K562 (cell line): Measurements from ENCODE around the gene HMCES. TPM values are rescaled to one million over a fixed set of nuclear protein-coding genes. Genes with fewer than 3 reads are reported as not detected.
A peak's percentile ranks its signal among the peaks of the same experiment; 100 is the strongest.

ENCODE experiments used
- CBFA2T3 ChIP-seq: fragments of 450-650 bp; IDR thresholded peaks from 2 replicates; pipeline ENCODE4 v1.6.1; 2017
- CREB1 ChIP-seq, 2 experiments: sonication (generic) in 1 of 2; formaldehyde crosslinking in 1 of 2; IDR thresholded peaks; 2 replicates each; pipeline versions ENCODE4 v1.6.1 to v1.8.0; 2012 to 2022; ENCODE audit warnings: inconsistent platforms in 1 of 2, mild to moderate bottlenecking in 1 of 2, missing genetic modification reagents in 1 of 2, moderate library complexity in 1 of 2
- FOXM1 ChIP-seq, 2 experiments: fragments of 450-650 bp in 1 of 2; sonication (generic) in 1 of 2; formaldehyde crosslinking in 1 of 2; IDR thresholded peaks; 2 replicates each; pipeline versions ENCODE4 v1.6.1 to v1.9.0; 2017 to 2022; ENCODE audit warnings: low read depth in 2 of 2, mild to moderate bottlenecking in 2 of 2, missing genetic modification reagents in 1 of 2, moderate library complexity in 1 of 2
- HCFC1 ChIP-seq: IDR thresholded peaks from 2 replicates; pipeline ENCODE4 v1.6.1; 2012; ENCODE audit warnings: low read depth, low read length, improper control_type of control experiment
- HNRNPH1 ChIP-seq: fragments of 200-400 bp; formaldehyde crosslinking; optimal IDR thresholded peaks from 2 replicates; pipeline ENCODE3; 2017; ENCODE audit warnings: low read depth, mild to moderate bottlenecking, low read length, moderate library complexity
- KLF16 ChIP-seq: IDR thresholded peaks from 2 replicates; pipeline ENCODE4 v1.6.1; 2016; ENCODE audit warnings: antibody characterized with exemption
- MYBL2 ChIP-seq, 2 experiments: fragments of 450-650 bp in 1 of 2; sonication (generic) in 1 of 2; formaldehyde crosslinking in 1 of 2; IDR thresholded peaks; 2 replicates each; pipeline versions ENCODE4 v1.6.1 to v1.8.1; 2017 to 2022; ENCODE audit warnings: borderline replicate concordance in 1 of 2, inconsistent platforms in 1 of 2, low read depth in 1 of 2, mild to moderate bottlenecking in 1 of 2, missing genetic modification reagents in 1 of 2, moderate library complexity in 1 of 2
- POLR2A ChIP-seq: fragments of 450-650 bp; conservative IDR thresholded peaks from 2 replicates; pipeline ENCODE4 v1.6.1; 2016
- PTBP1 ChIP-seq: fragments of 200-400 bp; formaldehyde crosslinking; IDR thresholded peaks from 2 replicates; pipeline ENCODE4 v1.6.1; 2017; ENCODE audit warnings: low read depth, low read length
- RREB1 ChIP-seq: fragments of 250-450 bp; sonication (Bioruptor Pico); IDR thresholded peaks from 2 replicates; pipeline ENCODE4 v1.4.0; 2020
- SMAD4 ChIP-seq: fragments of 250-450 bp; sonication (Bioruptor Pico); conservative IDR thresholded peaks from 2 replicates; pipeline ENCODE4 v1.8.0; 2021; ENCODE audit warnings: inconsistent platforms, mild to moderate bottlenecking, moderate library complexity
- SP2 ChIP-seq: IDR thresholded peaks from 2 replicates; pipeline ENCODE4 v1.6.1; 2011; ENCODE audit warnings: mild to moderate bottlenecking, low read depth, low read length, moderate library complexity; ENCODE audit not compliant: poor library complexity, severe bottlenecking; ENCODE audit errors: extremely low read depth
- WHSC1 ChIP-seq: IDR thresholded peaks from one replicate; pipeline ENCODE4 v1.6.1; 2012; ENCODE audit warnings: low read length, control low read depth, inconsistent platforms
- ZBED1 ChIP-seq: IDR thresholded peaks from 2 replicates; pipeline ENCODE4 v1.6.1; 2014
- ZNF239 ChIP-seq: fragments of 250-450 bp; sonication (Bioruptor Pico); IDR thresholded peaks from 2 replicates; pipeline ENCODE4 v1.4.0; 2020; ENCODE audit warnings: mild to moderate bottlenecking
- ZNF445 ChIP-seq: fragments of 250-450 bp; sonication (Bioruptor Pico); IDR thresholded peaks from 2 replicates; pipeline ENCODE4 v1.4.0; 2020; ENCODE audit warnings: low read depth, mild to moderate bottlenecking, moderate library complexity
- polyA plus RNA-seq, 8 experiments: library from polyadenylated mRNA; depleted of rRNA in 4 of 8; stranded (reverse) in 5 of 8; unstranded in 3 of 8; fragments of >200 nt; fragmentation: Nextera tagmentation in 2 of 8; fragmentation: Illumina TruSeq in 1 of 8; extraction: Ambion mirVana in 2 of 8; extraction: Trizol in 1 of 8; gene quantifications; 2 replicates each; pipeline versions ENCODE4 v1.2.1 to v1.2.3, GENCODE V29; 2011 to 2014; ENCODE audit warnings: inconsistent platforms in 1 of 8, missing spikeins in 1 of 8
- total RNA-seq, 7 experiments: library from RNA; depleted of rRNA in 6 of 7; stranded (reverse); fragments of >200 nt in 6 of 7; fragmentation: Illumina TruSeq in 2 of 7; extraction: Trizol in 2 of 7; gene quantifications; 2 replicates each; pipeline versions ENCODE4 v1.2.1 to v1.2.3, GENCODE V29; 2011 to 2021; ENCODE audit warnings: low replicate concordance in 1 of 7
- TF ChIP-seq, protein P1 (sequence below): fragments of 450-650 bp; formaldehyde crosslinking; IDR thresholded peaks from 2 replicates; pipeline ENCODE4 v1.4.0; 2022; ENCODE audit warnings: mild to moderate bottlenecking, moderate library complexity
- TF ChIP-seq, protein P2 (sequence below): IDR thresholded peaks from 2 replicates; pipeline ENCODE4 v1.6.1; 2012; ENCODE audit warnings: low read depth, low read length, improper control_type of control experiment, borderline replicate concordance

HMCES gene
- total and polyA plus RNA-seq, 9 of the 15 experiments (the other 6 are each of a cell fraction or from before 2014, with no cell fraction given) = 18.8 to 45.3 (median 24.8) TPM

DNA sequence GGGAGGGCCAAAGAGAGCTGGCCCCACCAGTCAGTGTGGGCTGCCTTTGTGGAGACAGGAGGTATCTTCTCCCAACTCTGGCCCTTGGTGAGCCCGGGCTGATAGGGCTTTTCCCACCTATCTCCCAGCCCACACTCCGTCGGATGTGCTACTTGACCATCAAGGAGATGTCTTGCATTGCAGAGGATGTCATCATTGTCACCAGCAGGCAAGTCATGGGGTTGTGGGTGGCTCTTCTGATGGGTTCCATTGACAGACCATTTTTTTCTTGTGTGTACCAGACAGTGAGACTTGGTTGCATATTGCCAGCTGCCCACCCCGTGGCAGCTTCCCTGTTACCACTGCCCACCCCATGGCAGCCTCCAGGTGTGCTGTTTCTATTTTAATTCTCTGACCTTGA is 25.9 kb upstream of the HMCES start (continued):
- no peak for TF ChIP-seq FOXM1 (IDR thresholded peaks at IDR 0.05; ENCODE audit: low read depth)
- no peak for TF ChIP-seq FOXM1 (CRISPR knock-in tag; IDR thresholded peaks at IDR 0.05; ENCODE audit: low read depth)
- no peak for TF ChIP-seq SP2
- TF ChIP-seq POLR2A = no peak
- TF ChIP-seq CBFA2T3 = no peak
- no peak for TF ChIP-seq ZBED1
- TF ChIP-seq, protein P1, sequence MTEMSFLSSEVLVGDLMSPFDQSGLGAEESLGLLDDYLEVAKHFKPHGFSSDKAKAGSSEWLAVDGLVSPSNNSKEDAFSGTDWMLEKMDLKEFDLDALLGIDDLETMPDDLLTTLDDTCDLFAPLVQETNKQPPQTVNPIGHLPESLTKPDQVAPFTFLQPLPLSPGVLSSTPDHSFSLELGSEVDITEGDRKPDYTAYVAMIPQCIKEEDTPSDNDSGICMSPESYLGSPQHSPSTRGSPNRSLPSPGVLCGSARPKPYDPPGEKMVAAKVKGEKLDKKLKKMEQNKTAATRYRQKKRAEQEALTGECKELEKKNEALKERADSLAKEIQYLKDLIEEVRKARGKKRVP (CRISPR knock-in tag) = peak; percentile 74
- no peak for TF ChIP-seq HNRNPH1
- no peak for TF ChIP-seq PTBP1
- no peak for TF ChIP-seq ZNF239 (CRISPR knock-in tag)
- no peak for TF ChIP-seq ZNF445 (CRISPR knock-in tag)
- no peak for TF ChIP-seq MYBL2 (IDR thresholded peaks at IDR 0.05; ENCODE audit: low read depth)
- TF ChIP-seq MYBL2 (CRISPR knock-in tag; IDR thresholded peaks at IDR 0.05; ENCODE audit: borderline replicate concordance) = no peak
- TF ChIP-seq WHSC1 = no peak
- peak; percentile 64; the same call in 1 of the 2 replicates for TF ChIP-seq RREB1 (CRISPR knock-in tag)
- no peak for TF ChIP-seq CREB1 (IDR thresholded peaks at IDR 0.05)
- no peak for TF ChIP-seq CREB1 (CRISPR knock-in tag; IDR thresholded peaks at IDR 0.05)
- TF ChIP-seq SMAD4 = peak; percentile 78
- TF ChIP-seq HCFC1 = no peak
- no peak for TF ChIP-seq KLF16
- TF ChIP-seq, protein P2, sequence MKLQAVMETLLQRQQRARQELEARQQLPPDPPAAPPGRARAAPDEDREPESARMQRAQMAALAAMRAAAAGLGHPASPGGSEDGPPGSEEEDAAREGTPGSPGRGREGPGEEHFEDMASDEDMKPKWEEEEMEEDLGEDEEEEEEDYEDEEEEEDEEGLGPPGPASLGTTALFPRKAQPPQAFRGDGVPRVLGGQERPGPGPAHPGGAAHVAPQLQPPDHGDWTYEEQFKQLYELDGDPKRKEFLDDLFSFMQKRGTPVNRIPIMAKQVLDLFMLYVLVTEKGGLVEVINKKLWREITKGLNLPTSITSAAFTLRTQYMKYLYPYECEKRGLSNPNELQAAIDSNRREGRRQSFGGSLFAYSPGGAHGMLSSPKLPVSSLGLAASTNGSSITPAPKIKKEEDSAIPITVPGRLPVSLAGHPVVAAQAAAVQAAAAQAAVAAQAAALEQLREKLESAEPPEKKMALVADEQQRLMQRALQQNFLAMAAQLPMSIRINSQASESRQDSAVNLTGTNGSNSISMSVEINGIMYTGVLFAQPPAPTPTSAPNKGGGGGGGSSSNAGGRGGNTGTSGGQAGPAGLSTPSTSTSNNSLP = no peak
